HG02610 (cell line): ENCODE data around the gene NAA20.

ENCODE experiments used
- ATAC-seq: cut with Tn5 transposase; IDR thresholded peaks from one replicate; pipeline ENCODE4 v1.9.1; 2021; ENCODE audit warnings: mild to moderate bottlenecking, moderate library complexity; ENCODE audit not compliant: unreplicated experiment

The NAA20 gene

DNA sequence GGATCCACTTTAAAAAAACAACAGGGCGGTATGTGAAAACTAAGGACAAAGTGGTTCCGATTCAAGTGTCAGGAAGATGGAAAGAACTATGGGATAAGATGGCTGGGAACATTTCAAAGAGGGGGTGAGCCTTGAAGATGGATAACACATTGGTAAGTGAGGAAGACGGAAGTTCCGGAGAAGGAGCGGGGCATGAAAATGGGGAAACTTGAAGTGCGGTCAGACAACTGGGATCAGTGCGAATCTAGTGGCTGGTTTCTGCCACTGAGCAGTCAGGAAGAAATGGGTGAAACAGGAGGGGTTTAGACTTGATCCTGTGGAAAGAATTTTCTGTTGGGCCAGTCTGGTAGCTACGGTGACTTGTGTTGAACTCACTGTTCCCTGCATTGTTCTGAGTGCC is 1.2 kb downstream of the NAA20 start:
- ATAC-seq = no peak

DNA sequence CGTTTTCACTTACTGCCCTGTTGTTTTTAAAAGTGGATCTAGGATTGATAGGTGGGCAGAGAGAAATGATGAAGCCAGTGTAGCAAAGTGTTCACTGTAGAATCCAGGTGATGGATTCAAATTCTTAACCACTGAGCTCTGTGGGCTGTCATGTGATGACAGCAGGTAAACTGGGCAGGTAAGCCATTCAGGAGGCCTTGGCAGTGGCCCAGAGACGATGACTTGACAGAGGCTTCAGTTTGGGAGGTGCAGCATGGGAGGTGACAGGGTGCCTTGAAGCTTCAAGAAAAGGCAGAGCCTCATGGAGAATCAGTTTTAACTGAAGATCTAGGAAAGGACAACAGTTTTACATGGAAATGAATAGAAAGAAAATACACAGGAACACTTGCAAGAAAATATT is 2.0 kb downstream of the NAA20 start:
- ATAC-seq = no peak

DNA sequence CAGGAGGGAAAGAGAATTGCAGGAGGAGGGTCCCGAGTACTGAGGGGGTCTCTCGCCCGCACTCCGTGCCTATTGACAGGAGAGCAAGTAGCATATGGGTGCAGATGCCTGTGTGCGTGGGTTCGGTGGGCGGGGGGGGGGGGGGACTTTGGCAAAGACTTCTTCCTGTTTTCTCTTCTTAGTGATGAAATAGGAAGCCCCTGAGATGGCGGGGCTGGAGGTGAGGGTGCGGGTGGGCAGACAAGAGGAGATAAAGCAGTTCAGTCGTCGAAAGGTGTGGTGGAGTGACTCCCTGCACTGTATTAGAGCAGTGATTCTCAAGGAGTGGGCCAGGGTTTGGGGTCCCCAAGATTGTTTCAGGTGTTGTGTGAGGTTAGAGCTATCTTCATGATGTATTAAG is 3.7 kb downstream of the NAA20 start:
- ATAC-seq = no peak

DNA sequence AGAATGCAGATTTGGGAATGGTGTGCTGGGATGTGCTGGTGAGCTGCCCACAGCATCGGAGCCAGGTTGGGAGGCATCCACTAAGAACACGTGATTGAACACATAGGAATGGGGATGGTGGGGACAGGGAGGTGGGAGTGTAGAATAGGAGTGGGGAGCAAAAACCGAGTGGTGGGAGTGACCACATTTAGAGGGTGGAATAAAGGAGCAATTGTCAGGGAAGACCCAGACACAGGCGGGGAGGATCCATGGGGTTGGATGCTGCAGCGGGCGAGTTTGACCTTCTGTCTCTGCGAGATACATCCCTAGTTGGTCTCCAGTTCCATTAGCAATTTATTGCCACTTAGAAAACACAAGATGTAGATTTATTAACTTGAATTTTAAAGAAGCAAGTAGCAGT is 4.7 kb downstream of the NAA20 start:
- no peak for ATAC-seq

DNA sequence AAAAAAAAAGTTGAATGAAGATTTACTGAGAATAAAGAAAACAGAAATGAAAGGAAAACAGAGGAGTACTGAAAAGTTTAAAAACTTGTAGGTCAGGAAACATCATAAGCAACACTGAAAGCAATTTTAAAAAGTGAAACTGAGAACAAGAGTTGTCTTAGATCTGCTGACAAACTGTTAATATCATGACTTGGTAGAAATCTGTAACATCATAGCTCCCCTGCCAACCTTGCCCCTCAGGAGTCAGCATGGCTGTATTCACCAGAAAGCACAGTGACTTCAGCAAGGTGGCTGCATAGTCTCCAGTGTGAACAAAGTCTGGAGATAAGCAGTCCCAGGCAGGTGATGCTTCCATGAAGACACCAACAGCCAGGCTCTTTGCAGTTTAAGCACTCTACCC is 5.3 kb downstream of the NAA20 start:
- ATAC-seq = peak; percentile 53

DNA sequence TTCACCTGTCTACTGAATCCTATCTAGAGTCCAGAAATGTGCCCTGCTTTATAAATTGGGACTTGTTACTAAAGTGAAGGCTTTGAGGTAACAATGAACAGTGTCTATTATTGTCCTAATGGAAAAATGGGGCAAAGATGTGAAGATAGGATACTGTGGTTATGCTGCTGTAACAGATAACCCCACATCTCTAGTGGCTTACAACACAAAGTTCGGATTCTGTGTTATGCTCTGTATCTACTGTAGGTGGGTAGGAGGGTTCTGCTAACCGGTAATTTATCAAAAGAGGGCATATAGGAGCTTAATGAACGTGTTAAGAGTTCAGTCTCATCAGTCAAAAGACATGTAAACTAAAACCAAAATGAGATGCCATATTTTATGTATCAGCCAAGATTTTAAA is 6.2 kb downstream of the NAA20 start:
- no peak for ATAC-seq

DNA sequence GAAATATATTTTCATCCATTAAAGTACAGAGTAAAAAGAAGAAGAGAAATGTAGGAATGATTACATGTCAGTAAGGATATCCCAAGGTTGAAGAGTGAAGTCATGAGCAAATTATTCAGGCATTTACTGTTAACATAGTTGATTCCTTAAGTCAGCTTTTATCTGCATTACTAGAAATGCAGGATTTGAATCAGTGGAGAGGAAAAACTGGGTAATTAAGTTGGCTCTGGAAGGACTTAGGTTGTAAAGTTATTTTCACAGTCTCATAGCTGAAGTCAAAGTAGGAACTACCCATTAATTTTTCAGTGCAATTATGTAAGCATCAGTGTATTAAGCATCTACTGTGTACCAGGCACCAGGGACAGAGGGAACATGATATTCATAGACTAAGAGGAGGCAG is 7.8 kb downstream of the NAA20 start:
- ATAC-seq = no peak

DNA sequence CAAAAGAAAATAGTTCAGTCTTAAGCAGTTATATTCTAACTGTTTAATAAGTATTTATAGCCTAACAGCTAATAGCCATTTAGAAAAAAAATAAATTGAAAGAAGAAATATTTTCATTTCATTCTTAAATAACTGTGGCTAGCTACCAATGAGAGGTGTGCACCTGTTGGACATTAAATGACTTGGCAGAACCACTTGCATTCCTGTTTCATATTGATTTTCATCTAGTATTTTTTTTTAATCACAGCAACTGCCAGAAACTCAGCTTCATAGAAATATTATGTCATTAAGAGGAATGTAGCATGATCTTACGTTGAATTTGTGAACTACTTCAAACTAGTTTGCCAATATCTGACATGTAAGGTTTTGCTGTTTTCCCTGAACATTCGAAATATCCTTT is 10.1 kb downstream of the NAA20 start:
- no peak for ATAC-seq

DNA sequence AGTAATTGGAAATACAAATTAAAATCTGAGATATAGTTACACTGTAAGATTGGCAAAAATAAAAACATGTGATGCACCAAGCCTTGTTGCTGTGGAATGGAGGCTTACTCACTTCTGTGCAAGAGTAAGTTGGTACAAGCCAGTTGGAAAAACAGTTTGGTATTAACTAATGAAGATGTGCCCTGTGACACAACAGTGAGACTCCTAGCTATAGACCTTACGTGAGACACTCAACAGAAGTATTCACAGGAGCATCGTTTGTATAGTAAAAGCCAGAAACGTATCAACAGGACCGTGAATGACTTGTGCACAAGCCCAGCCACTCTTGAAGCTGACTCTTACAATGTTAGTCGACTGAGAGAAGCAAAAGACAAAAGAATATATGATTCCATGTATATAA is 14.6 kb downstream of the NAA20 start:
- ATAC-seq = no peak

DNA sequence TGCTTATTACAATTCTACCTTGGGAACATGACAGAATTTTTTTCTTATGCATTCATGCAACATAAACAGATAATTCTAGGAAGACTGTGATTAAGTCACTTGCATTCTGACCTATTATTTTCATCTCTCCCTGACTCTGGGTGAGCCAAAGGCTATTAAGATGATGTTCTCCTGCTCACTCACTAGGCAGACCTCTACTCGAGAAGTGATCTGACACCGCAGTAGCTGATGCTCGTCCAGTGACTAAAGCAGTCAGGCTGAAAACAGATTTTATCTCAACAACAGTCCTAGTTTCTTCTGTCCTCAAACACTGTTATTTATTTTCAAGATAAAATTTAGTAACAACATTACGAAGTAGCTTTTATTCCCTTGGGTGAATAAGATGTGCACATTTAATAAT is 17.3 kb downstream of the NAA20 start:
- ATAC-seq = no peak

DNA sequence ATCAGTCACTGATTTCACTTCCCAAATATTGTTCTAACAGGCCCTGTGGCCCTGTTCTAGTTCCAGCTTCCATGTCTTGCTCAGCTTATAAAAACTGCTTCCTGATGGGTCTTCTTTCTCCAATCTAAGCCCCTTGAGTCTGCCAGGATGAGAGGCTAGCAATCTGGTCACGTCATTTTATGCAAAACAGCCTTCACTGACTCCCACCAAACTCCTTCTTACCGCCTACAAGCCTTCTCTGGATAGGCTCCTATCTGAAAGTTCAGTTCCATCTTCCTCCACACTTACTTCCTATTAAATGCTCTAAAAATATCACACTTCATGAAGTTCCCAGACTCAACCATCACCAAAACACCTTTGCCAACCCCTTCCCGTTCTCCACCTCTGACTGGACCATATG is 19.6 kb downstream of the NAA20 start:
- ATAC-seq = no peak

DNA sequence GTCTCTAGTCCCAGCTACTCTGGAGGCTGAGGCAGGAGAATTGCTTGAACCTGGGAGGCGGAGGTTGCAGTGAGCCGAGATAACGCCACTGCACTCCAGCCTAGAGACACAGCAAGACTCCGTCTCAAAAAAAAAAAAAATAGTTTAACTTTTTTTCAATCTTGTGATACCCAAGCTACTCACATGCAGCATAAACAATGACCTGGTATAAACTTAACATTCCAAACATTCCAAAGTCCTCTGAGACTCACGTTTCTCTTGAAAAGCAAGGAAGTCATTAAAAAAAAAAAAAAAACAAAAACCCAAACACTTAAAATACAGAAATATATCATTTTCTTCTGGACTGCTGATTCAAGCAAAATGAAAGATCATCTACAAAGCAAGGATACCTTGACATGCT is 20.8 kb downstream of the NAA20 start:
- no peak for ATAC-seq

DNA sequence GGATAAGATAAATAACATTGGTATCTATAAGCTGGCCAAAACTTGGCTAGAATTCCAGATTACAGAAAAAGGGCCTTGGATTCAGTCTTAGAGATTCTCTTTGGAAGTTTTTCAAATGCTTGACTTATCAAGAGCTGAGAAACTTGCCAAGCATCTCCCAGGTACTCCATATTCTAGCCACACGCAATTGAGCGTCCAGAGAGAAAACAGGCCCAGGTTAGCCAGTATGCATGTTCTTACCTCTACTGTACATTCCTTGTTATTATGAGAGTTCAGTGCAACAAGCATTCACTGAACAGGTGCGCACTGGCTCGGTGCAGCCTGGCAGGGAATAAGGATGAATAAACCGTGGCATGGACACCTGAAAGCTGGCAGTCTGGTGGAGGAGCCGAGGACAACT is 21.4 kb downstream of the NAA20 start:
- ATAC-seq = no peak

DNA sequence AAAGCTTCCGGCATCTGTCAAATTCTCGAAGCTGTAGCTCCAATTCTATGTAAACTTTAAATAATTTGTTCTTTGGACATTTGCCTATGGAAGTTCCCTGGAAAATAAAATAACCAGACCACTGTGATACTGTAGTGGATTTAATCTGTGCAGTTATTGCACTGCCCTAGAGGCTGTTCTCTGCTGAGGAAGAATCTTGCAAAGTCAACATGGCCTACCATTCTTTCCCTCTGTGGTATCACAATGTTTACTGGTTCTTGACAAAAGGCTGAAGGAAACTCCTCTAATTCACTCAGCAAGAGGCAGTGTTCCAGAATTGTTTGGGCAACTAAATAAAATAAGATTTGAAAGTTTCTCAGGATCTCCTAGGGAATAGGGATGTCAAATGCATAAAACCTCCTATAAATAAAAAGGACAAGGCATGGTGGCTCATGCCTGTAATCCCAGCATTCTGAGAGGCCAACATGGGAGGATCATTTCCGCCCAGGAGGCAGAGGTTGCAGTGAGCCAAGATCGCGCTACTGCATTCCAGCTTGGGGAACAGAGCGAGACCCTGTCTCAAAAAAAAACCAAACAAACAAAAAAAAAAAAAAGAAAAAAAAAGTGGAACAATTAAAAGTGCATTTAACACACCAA is 22.7 kb downstream of the NAA20 start:
- ATAC-seq = no peak

DNA sequence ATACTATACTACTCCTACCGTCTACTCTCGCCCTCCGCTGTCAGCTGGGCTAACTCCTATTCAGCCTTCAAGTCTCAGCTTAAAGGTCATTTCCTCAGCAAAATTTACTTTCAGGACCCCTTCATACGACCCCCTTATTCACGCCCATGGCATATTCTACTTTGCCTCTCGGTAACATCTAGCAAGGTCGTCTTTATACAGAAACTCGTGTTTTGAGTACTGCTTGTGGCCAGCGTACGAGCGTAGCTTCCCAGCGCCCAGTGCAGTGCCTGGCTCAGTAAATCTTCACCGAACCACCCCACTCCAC is 34.6 kb downstream of the NAA20 start:
- peak; percentile 9 for ATAC-seq

DNA sequence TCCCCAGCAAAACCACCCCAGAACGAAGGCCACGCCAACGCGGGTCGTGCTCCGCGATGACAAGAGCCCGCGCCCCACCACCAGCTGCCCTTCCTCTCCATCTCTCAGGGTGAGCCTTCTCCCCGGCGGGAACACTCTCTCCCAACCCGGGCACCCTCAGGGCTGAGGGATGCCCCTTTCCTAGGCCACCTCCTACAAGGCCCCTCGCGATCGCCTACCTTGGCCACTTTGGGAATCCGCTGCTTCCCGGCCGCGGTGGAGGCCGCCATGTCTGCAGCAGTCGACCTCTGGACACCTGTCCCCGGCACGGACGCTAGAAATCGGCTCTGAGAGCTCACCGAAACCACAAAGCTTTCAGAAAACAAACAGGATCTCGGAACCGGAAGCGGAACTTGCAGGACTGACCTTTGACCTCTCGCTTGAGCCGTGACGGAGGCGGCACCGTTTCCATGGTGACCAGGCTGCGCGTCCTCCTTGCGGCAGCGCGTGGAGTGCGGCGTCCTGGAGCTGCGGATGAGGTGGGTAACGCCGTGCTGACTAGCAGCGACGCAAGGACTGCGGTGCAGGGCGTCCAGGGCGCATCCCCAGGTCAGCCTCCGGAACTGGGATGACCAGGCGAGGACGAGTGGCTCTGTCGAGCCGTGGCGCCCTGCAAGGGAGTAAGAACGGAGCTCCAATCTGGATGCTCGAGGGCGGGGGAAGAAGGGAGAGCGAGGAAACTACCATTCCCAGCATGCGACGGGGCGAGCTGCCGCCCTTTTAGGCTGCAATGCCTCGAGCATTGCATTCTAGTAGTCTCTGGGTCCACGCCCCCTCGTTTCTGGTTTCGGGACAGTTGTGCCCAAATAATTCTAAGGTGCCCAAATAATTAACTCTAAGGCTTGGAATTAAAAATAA is 35.2 kb downstream of the NAA20 start, which contains the start of the genes CFAP61 and CRNKL1:
TSS of gene CFAP61 (plus strand) at position 459 of the 897 bp plus-strand sequence. CDS start 4,122 bp downstream, outside the sequence.
TSS of gene CRNKL1 (minus strand) at position 393 of the 897 bp plus-strand sequence. CDS start at position 269, 124 bp downstream.
- peak; percentile 96 for ATAC-seq

DNA sequence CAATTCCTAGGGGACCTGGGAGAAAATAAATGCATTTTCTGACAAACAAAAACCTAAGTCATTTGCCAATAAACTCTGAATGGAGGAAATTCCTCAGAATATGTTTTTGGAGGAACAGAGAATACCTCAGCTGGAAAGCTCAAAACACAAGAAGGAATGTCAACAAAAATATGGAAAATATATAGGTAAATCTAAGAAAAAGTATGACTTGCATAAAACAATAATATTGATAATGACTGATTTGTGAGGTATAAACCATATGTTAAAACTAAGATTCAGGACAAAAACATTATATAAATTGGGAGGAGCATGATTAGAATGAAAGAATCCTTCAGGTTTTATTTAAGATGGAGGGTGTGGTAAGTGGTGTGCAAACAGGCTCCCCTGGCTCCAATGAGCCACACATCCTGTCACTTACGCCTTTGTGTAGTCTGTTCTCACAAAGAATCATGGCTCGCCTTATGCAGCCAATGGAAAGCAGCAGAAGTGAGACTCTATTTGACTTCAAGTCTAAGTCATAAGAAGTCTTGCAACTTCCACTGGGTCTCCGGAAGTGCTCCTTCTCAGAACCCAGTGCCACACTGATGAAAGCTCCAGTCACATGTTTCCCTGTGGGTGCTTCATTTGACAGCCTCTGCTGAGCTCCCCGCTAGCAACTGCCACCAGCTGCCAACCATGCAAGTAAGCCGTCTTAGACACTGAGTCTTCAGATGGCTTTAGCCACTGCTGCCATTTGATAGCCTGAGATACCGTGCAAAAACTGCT is 43.3 kb downstream of the NAA20 start:
- no peak for ATAC-seq

DNA sequence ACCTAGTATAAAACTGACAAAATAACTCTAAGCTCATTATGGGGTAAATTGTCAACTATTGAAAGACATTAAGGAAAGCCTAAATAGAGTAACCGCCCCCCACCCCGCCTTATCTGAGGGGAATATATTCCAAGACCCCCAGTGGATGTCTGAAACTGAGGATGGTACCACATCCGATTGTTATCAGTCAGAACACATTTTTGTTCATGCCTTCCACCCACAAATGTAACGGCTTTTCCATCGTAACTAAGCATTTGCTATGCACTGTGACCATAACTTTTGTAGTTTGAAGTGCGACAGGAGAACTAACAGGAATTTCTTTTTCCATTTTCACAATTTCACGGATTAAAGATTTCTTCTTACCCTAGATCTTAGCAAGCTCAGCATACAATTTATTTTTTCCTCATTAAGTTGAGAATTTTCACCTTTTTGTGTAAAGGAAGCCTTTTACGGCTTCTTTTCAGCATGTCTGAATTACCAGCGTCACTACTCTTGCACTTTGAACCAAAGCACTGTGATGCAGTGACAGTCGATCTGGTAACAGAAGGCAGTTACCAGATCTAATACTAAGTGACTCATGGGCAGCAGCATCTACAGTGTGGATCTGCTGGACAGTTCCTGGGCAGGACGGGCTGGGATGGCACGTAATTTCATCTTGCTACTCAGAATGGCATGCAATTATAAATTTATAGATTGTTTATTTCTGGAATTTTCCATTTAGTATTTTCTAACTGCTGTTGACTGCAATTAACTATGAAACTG is 47.0 kb downstream of the NAA20 start:
- no peak for ATAC-seq

DNA sequence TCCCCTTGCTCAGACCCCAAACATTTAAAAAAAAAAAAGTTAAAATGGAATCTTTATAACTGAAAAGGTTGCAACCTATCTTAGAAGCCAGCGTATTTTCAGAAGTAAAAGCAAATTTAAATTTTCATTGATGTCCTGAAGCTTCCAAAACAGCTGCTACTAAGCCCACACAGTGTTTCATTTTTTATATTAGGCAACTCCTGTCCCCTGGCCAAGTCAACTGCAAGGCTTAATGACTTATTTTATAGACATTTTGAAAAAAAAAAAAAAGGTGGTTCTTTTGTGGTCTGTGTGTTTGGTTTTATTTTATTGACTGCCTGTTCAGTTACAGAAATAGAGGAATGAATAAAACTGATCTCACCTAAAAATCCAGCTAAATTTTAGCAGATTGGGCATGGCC is 48.2 kb downstream of the NAA20 start:
- no peak for ATAC-seq

DNA sequence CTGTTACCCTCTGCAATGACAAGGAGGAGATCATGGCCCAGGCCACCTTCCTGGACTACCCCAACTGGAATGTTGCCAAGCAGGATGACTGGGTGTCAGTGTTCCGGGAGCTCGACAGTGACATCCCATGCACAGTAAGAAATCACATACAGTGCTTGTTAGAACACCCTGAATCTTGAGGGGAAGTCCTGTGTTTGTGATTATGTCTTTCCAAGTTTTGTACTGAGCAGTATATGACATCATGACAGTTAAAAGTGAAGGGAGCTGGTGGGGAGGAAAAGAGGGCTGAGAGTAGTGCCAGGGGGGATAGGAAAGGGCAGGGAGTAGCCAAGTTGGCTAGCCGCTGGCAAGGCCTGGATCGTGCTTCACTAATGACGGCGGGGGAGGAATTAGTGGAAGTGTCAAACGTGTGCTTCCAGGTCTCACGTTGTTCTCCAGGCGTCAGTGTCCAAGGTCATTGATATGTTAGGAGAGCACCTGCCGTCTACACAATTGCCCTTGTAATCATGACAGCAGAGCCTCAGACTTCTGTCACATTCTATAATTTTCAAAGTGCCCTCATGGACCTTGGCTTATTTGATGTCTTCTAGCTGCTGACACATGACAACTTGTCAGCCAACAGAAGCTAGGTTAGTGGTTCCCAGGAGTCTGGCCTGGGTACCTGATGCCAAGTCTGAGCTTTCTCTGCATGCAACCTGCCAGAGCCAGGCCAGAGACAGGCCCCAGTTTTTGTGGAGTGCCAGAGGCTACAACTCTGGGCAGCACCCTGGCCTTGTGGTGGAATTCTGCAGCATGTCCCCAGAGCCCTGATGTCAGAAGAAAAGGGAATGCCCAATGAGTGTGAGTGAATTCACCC is 53.9 kb downstream of the NAA20 start:
- ATAC-seq = no peak
